Spleen (tissue), 11 donors: ENCODE data around the gene MTA1. TPM values are rescaled to one million over a fixed set of nuclear protein-coding genes. Genes with fewer than 3 reads are reported as not detected.
A peak's percentile ranks its signal among the peaks of the same experiment; 100 is the strongest.

Experiments
- DNase-seq: peaks from one replicate; pipeline ENCODE4 v3.0.0-alpha.2; 2020
- H3K27ac ChIP-seq, 8 donors: fragments of 200-600 bp; sonication (generic) in 7 of 8; 1 replicate in 4 of 8; 2 replicates in 4 of 8; pipeline versions ENCODE4 v1.5.0 to v1.8.0; 2016 to 2021; ENCODE audit warnings: inconsistent platforms in 4 of 8, mild to moderate bottlenecking in 4 of 8, moderate library complexity in 1 of 8
- H3K27me3 ChIP-seq, 7 donors: fragments of 200-600 bp; sonication (generic) in 6 of 7; replicated peaks in 1 of 7; 1 replicate in 4 of 7; 2 replicates in 3 of 7; pipeline versions ENCODE4 v1.5.0 to v1.8.0; 2016 to 2021; ENCODE audit warnings: inconsistent platforms in 3 of 7, mild to moderate bottlenecking in 1 of 7
- H3K36me3 ChIP-seq, 6 donors: fragments of 200-600 bp; sonication (generic) in 5 of 6; 1 replicate in 4 of 6; 2 replicates in 2 of 6; pipeline versions ENCODE4 v1.5.0 to v1.8.0; 2016 to 2021; ENCODE audit warnings: inconsistent platforms in 2 of 6
- H3K4me1 ChIP-seq, 6 donors: fragments of 200-600 bp; sonication (generic) in 5 of 6; 1 replicate in 3 of 6; 2 replicates in 3 of 6; pipeline versions ENCODE4 v1.5.0 to v1.8.0; 2016 to 2021; ENCODE audit warnings: inconsistent platforms in 3 of 6
- H3K4me3 ChIP-seq, 8 donors: fragments of 200-600 bp; sonication (generic) in 7 of 8; 1 replicate in 4 of 8; 2 replicates in 4 of 8; pipeline versions ENCODE4 v1.5.0 to v1.8.0; 2016 to 2021; ENCODE audit warnings: inconsistent platforms in 4 of 8, mild to moderate bottlenecking in 4 of 8, moderate library complexity in 2 of 8
- H3K9me3 ChIP-seq, 8 donors: fragments of 200-600 bp; sonication (generic) in 7 of 8; 1 replicate in 4 of 8; 2 replicates in 4 of 8; pipeline versions ENCODE4 v1.5.0 to v1.8.0; 2016 to 2021; ENCODE audit warnings: inconsistent platforms in 4 of 8
- POLR2A ChIP-seq, 3 donors: fragments of 450-650 bp; IDR thresholded peaks; one replicate each; pipeline ENCODE4 v1.5.1; 2017; ENCODE audit warnings: antibody characterized with exemption in 3 of 3, mild to moderate bottlenecking in 1 of 3
- POLR2AphosphoS5 ChIP-seq, 3 donors: sonication (generic); formaldehyde crosslinking; IDR thresholded peaks; one replicate each; pipeline ENCODE4 v1.5.1; 2017; ENCODE audit warnings: antibody characterized with exemption in 3 of 3
- WGBS, 5 donors: extraction: QIAGEN DNeasy Blood & Tissue Kit in 3 of 5; methylation state at CpG; one replicate each; pipeline versions ENCODE4 v1.1.5 to v1.1.7; 2013 to 2018; 5-methylcytosine and 5-hydroxymethylcytosine counted together
- intact Hi-C: fragments of 100-400 bp; cut with DNase I; formaldehyde crosslinking; loops from one replicate; pipeline ENCODE4 v1.15.0; 2023; ENCODE audit warnings: low total_unique reads
- polyA plus RNA-seq, 3 donors: library from polyadenylated mRNA; stranded (reverse); fragments of 200-250 nt; gene quantifications; one replicate each; pipeline ENCODE4 v1.2.1, GENCODE V29; 2013
- total RNA-seq, 7 donors: library from RNA; depleted of rRNA in 3 of 7; stranded (reverse); fragments of >200 nt in 3 of 7; fragmentation: NEBNext Ultra II Directional in 4 of 7; extraction: Animal tissue kit (Norgen Biotek cat#: 25700) in 4 of 7; gene quantifications; one replicate each; pipeline versions ENCODE4 v1.1.0 to v1.2.1, GENCODE V29; 2016 to 2021
- TF ChIP-seq, protein P1 (sequence below), 11 experiments: fragments of 200-600 bp in 7 of 11; fragments of 450-650 bp in 4 of 11; sonication (generic) in 4 of 11; IDR thresholded peaks in 8 of 11; conservative IDR thresholded peaks in 3 of 11; 1 replicate in 7 of 11; 2 replicates in 4 of 11; pipeline versions ENCODE4 v1.4.0 to v1.8.0; 2016 to 2021; ENCODE audit warnings: antibody characterized with exemption in 11 of 11, inconsistent platforms in 4 of 11, mild to moderate bottlenecking in 1 of 11
- donor health status: healthy with polysubstance abuse.
- donor health status: DM: no; HTN: no; CAD: no; lungs with moderate emphysema.
- donor health status: DM: no; HTN: no; CAD: no.
- donor health status: Bipolar disorder and iron deficiency.
- donor health status: healthy.
- donor health status: DM: no; HTN: no; CAD: no.
- donor health status: DM: yes; HTN: yes; CAD: no.

Gene MTA1
- total and polyA plus RNA-seq, 10 donors: 33.0 to 128 (median 78.2) TPM

DNA sequence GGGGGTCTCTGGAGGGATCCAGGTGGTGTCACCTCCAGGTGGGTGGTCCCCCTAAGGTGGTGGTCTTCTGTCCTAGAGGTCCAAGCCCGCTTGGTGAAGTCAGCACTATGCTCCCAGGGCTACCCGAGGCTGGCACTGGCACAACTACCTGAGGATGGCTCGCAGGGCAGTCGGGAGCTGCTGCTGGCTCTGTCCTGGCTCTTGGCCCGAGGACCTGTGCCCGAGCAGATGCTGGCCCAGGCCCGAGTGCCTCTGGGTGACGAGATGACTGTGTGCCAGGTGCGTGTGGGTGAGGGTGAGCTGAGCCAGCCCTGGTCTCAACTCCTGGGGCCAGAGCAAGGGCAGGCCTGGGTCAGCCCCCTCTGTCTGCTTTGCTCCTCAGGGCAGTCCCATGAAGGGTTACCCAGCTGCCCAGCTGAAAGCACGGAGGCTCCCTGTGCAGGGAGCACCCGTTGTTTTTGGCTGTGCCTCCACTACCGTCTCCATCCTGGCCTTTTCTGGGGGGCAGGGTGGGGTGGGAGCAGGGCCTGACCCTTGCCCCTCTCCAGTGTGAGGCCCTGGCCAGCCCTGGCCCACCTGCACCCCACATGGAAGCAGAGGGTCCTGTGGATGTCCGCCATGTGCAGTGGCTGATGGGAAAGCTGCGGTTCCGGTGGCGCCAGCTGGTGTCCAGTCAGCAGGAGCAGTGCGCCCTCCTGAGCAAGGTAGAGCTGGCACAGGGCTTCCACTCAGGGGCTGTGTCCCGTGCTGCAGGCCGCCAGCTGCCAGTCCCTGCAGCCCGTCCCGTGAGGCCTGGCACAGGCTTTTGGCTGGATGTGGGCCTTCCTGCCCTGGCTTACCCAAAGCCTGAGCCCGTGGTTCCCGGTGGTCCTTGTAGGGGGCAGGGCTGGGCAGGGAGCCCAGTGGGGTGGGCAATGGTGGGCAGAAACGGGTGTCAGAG lies 72.7 kb downstream of the MTA1 start:
- peak; percentile 89 for DNase-seq
- whole genome bisulfite sequencing, 5 donors: 78 to 94% (median 88%) methylated on average over 10 to 24 of the region's 24 CpGs

DNA sequence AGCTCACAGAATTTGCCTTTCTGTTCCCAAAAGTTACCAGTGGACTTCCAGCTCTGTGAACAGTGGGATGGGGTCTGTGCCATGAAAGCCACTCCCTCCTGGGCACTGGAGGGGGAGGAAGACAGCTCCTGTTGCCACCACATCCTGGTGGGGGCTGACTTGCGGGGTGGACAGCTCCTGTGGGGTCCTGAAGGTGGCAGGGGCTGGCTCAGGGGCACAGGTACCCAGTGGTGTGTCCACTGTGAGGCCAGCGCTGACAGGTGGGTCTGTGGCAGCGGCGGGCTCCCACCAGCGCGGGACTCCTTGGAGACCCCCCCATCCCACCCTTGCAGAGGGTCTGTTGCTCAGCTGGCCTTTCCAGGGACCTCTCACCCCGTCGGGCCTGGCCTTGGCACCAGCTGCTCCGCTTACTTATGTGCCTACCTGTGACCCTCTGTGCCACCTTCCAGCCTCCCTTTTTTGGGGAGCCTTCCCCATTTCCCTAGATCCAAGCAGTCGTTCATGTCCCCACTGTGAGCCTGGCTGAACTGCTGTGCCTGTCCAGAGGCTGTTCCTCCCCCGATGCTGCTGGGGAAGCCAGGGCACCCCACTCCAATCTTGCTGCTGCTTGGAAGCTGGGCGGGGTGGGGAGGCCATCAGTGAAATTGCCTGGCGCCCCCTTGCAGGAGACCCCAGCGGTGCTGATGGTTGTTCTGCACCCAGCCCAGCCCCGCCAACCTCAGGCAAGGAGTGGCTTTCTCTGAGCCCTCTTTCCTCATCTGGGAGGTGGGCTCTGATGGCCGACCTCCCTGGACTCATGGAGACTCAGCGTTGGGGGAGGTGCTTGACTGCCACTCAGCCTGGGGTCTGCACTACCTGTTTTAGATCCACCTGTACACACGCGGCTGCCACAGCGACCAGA lies 73.6 kb downstream of the MTA1 start:
- WGBS, 5 donors: 88 to 98% (median 94%) methylated on average over 13 to 20 of the region's 20 CpGs
- Histone ChIP-seq H3K27ac (no peak overlapping the region), H3K4me3 (no peak overlapping the region), H3K9me3 (no peaks in the 10 kb centered on the region), H3K27me3 (no peaks in the 10 kb centered on the region), H3K4me1 (peaks cover 13 to 38% (median 31%) of the 10 kb centered on the region in 6 donors), H3K36me3 (peaks cover 0 to 33% (median 0%) of the 10 kb centered on the region in 6 donors)
- DNase-seq: peak; percentile 79
- intact Hi-C loops: no loop called here
- TF ChIP-seq POLR2A (IDR thresholded peaks at IDR 0.05) (no peak), POLR2AphosphoS5 (IDR thresholded peaks at IDR 0.05) (no peak)
- TF ChIP-seq, protein P1, sequence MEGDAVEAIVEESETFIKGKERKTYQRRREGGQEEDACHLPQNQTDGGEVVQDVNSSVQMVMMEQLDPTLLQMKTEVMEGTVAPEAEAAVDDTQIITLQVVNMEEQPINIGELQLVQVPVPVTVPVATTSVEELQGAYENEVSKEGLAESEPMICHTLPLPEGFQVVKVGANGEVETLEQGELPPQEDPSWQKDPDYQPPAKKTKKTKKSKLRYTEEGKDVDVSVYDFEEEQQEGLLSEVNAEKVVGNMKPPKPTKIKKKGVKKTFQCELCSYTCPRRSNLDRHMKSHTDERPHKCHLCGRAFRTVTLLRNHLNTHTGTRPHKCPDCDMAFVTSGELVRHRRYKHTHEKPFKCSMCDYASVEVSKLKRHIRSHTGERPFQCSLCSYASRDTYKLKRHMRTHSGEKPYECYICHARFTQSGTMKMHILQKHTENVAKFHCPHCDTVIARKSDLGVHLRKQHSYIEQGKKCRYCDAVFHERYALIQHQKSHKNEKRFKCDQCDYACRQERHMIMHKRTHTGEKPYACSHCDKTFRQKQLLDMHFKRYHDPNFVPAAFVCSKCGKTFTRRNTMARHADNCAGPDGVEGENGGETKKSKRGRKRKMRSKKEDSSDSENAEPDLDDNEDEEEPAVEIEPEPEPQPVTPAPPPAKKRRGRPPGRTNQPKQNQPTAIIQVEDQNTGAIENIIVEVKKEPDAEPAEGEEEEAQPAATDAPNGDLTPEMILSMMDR (IDR thresholded peaks at IDR 0.05 in 8 of 11, conservative IDR thresholded peaks at IDR 0.05 in 3 of 11): no peak

More for the DNA sequence above, 72.7 kb downstream of the MTA1 start:
- Histone ChIP-seq H3K27ac (peak overlapping the region in 3 of 8 donors; percentile 89 to 95 (median 95)), H3K9me3 (no peaks in the 10 kb centered on the region), H3K4me1 (peaks cover 18 to 48% (median 40%) of the 10 kb centered on the region in 6 donors), H3K27me3 (peaks cover 0 to 9% (median 1%) of the 10 kb centered on the region in 7 donors), H3K4me3 (peak overlapping the region in 5 of 8 donors; percentile 68 to 97 (median 82)), H3K36me3 (peaks cover 0 to 24% (median 0%) of the 10 kb centered on the region in 6 donors)
- intact Hi-C loops: no loop called here
- TF ChIP-seq POLR2AphosphoS5 (IDR thresholded peaks at IDR 0.05) (no peak), POLR2A (IDR thresholded peaks at IDR 0.05) (no peak)
- TF ChIP-seq, protein P1 (IDR thresholded peaks at IDR 0.05 in 8 of 11, conservative IDR thresholded peaks at IDR 0.05 in 3 of 11): no peak

DNA sequence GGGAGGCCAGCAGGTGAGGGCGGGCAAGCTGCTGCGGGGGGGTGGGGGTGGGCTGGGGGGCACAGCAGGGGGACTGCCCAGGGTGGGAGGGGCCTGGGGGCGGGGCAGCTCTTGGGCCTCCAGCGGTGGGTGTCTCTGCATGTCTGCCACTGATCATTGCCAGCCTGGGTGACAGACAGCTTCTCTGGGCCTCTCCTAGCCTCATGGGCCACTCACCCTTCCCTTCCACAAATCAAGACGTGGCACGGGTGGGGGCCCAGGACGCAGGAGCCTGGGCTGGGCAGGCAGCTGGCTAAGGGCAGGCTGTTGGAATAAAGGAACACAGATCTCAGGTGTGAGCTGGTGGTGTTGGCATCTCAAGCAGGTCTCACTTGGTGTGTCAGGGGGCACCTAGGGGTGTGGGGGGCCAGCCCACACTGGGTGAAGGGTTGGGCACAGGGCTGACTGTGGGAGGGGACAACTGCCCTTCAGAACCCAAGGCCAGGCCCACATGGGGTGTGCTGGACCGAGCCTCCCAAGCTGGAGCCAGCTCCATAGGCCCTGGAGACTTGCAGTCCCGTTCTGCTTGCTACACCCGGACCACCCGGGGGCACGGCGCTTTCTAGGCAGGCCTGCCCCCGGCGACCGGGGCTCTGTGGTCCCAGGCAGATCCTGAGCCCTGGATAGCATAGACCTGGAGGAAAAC lies 74.4 kb downstream of the MTA1 start:
- Histone ChIP-seq H3K9me3 (no peaks in the 10 kb centered on the region), H3K4me3 (no peak overlapping the region), H3K27ac (no peak overlapping the region), H3K36me3 (peaks cover 0 to 41% (median 0%) of the 10 kb centered on the region in 6 donors), H3K4me1 (peaks cover 5 to 30% (median 23%) of the 10 kb centered on the region in 6 donors), H3K27me3 (no peaks in the 10 kb centered on the region)
- intact Hi-C loops: no loop called here
- TF ChIP-seq, protein P1 (IDR thresholded peaks at IDR 0.05 in 8 of 11, conservative IDR thresholded peaks at IDR 0.05 in 3 of 11): no peak
- TF ChIP-seq POLR2A (IDR thresholded peaks at IDR 0.05): no peak
- no peak for TF ChIP-seq POLR2AphosphoS5 (IDR thresholded peaks at IDR 0.05)
- peak; percentile 70 for DNase-seq
- 90 to 97% (median 94%) methylated on average over 5 to 16 of the region's 16 CpGs for WGBS, 5 donors
